GM12878 (cell line): ENCODE results near the gene IRF1. TPM values are rescaled to one million over a fixed set of nuclear protein-coding genes. Genes with fewer than 3 reads are reported as not detected.

ENCODE experiments used
- ATAC-seq: fragments of 200-7000 bp; cut with Tn5 transposase; 3 replicates; pipeline ENCODE4 v1.9.1; 2020; ENCODE audit warnings: mild to moderate bottlenecking, moderate library complexity
- BruUV-seq: library from RNA; stranded (reverse); fragments of 400-500 nt; replicated peaks from 2 replicates; lab custom pipeline; 2021; lab: Mats Ljungman, UMichigan
- CTCF ChIA-PET: fragments of 300-600 bp; sonication (Branson Sonifier 250); formaldehyde crosslinking; extraction: SDS; loops from one replicate; lab custom pipeline; 2021; ENCODE audit warnings: inconsistent platforms; lab: Yijun Ruan, JAX
- POLR2A ChIA-PET: fragments of 350-600 bp; formaldehyde crosslinking; extraction: SDS; loops from one replicate; lab custom pipeline; 2021; ENCODE audit warnings: inconsistent platforms; lab: Charles Lee
- RAD21 ChIA-PET: fragments of 300-600 bp; sonication (Branson Sonifier 250); formaldehyde crosslinking; loops from one replicate; lab custom pipeline; 2023; ENCODE audit warnings: antibody characterized with exemption; ENCODE audit not compliant: unreplicated experiment; lab: Charles Lee
- SMC1A ChIA-PET: fragments of 300-600 bp; sonication (Branson Sonifier 250); formaldehyde crosslinking; loops from one replicate; lab custom pipeline; 2023; ENCODE audit not compliant: unreplicated experiment, uncharacterized antibody; lab: Charles Lee
- DNase-seq: peaks from one replicate; pipeline ENCODE4 v3.0.0-alpha.2; 2011; ENCODE audit warnings: low read depth, low spot score
- FAIRE-seq: peaks from 3 replicates; lab custom pipeline; 2011; peaks lifted over from hg19 to GRCh38; lab: Jason Lieb, UNC
- H2AFZ ChIP-seq: 2 replicates; pipeline ENCODE4 v1.6.0; 2011; ENCODE audit warnings: low read depth, low read length, control low read depth; ENCODE audit not compliant: control insufficient read depth
- H3K27ac ChIP-seq: 2 replicates; pipeline ENCODE4 v1.5.1; 2011; ENCODE audit warnings: control low read depth; ENCODE audit not compliant: control insufficient read depth, insufficient read depth
- H3K27me3 ChIP-seq, 2 experiments: replicated peaks in 1 of 2; 2 replicates each; pipeline versions ENCODE4 v1.6.0 to v1.6.1; 2011; ENCODE audit warnings: low read length in 1 of 2; ENCODE audit not compliant: control insufficient read depth in 2 of 2, insufficient read depth in 2 of 2
- H3K36me3 ChIP-seq, 2 experiments: 2 replicates each; pipeline ENCODE4 v1.5.1; 2011; ENCODE audit warnings: low read length in 1 of 2; ENCODE audit not compliant: control insufficient read depth in 2 of 2, insufficient read depth in 2 of 2
- H3K4me1 ChIP-seq: 2 replicates; pipeline ENCODE4 v1.6.1; 2011; ENCODE audit warnings: mild to moderate bottlenecking, low read length, moderate library complexity, mixed read lengths; ENCODE audit not compliant: control insufficient read depth, insufficient read depth
- H3K4me2 ChIP-seq: 2 replicates; pipeline ENCODE4 v1.6.0; 2011; ENCODE audit warnings: control low read depth; ENCODE audit not compliant: control insufficient read depth, insufficient read depth
- H3K4me3 ChIP-seq: fragments of 200-600 bp; sonication (generic); 2 replicates; pipeline ENCODE4 v1.5.1; 2016
- H3K79me2 ChIP-seq: 2 replicates; pipeline ENCODE4 v1.6.0; 2011; ENCODE audit warnings: low read length; ENCODE audit not compliant: control insufficient read depth, insufficient read depth
- H3K9ac ChIP-seq: 2 replicates; pipeline ENCODE4 v1.8.0; 2011; ENCODE audit warnings: low read length, control low read depth, mixed read lengths; ENCODE audit not compliant: control insufficient read depth, insufficient read depth
- H3K9me3 ChIP-seq: replicated peaks from 3 replicates; pipeline ENCODE4 v1.5.1; 2011; ENCODE audit warnings: mild to moderate bottlenecking, low read length; ENCODE audit not compliant: control insufficient read depth, insufficient read depth
- H4K20me1 ChIP-seq: 2 replicates; pipeline ENCODE4 v1.6.0; 2011; ENCODE audit not compliant: control insufficient read depth, insufficient read depth
- ETV6 ChIP-seq, 2 experiments: fragments of 450-650 bp in 1 of 2; IDR thresholded peaks in 1 of 2; conservative IDR thresholded peaks in 1 of 2; 2 replicates each; pipeline ENCODE4 v1.6.1; 2014; ENCODE audit warnings: antibody characterized with exemption in 1 of 2, borderline replicate concordance in 1 of 2, low read depth in 1 of 2, mild to moderate bottlenecking in 1 of 2, moderate library complexity in 1 of 2
- FOXK2 ChIP-seq: fragments of 450-650 bp; IDR thresholded peaks from 2 replicates; pipeline ENCODE4 v1.6.1; 2017; ENCODE audit warnings: mild to moderate bottlenecking, moderate library complexity
- GATAD2B ChIP-seq: fragments of 450-650 bp; conservative IDR thresholded peaks from 2 replicates; pipeline ENCODE4 v1.6.1; 2017; ENCODE audit warnings: low read depth, mild to moderate bottlenecking, moderate library complexity
- IKZF1 ChIP-seq: fragments of 450-650 bp; conservative IDR thresholded peaks from 2 replicates; pipeline ENCODE4 v1.6.1; 2017; ENCODE audit warnings: antibody characterized with exemption, mild to moderate bottlenecking
- PAX8 ChIP-seq: fragments of 450-650 bp; IDR thresholded peaks from 2 replicates; pipeline ENCODE4 v1.6.1; 2017; ENCODE audit warnings: mild to moderate bottlenecking, moderate library complexity
- PML ChIP-seq: IDR thresholded peaks from 2 replicates; pipeline ENCODE4 v1.6.1; 2012; ENCODE audit warnings: low read length, inconsistent platforms
- POLR2AphosphoS2 ChIP-seq: IDR thresholded peaks from 2 replicates; pipeline ENCODE4 v1.6.1; 2011; ENCODE audit warnings: low read depth, mild to moderate bottlenecking, low read length, improper control_type of control experiment, moderate library complexity
- POU2F2 ChIP-seq: IDR thresholded peaks from 3 replicates; pipeline ENCODE4 v1.6.1; 2011; ENCODE audit warnings: low read depth, mild to moderate bottlenecking, low read length, borderline replicate concordance
- RELA ChIP-seq: fragments of 450-650 bp; IDR thresholded peaks from 2 replicates; pipeline ENCODE4 v1.8.0; 2014; ENCODE audit warnings: borderline replicate concordance; ENCODE audit not compliant: partially characterized antibody
- STAT3 ChIP-seq: IDR thresholded peaks from 2 replicates; pipeline ENCODE4 v1.6.1; 2011; ENCODE audit warnings: low read depth, low read length, improper control_type of control experiment
- TARDBP ChIP-seq: IDR thresholded peaks from 2 replicates; pipeline ENCODE4 v1.6.1; 2016; ENCODE audit warnings: borderline replicate concordance
- TCF12 ChIP-seq: IDR thresholded peaks from 2 replicates; pipeline ENCODE4 v1.6.1; 2011; ENCODE audit warnings: low read depth, mild to moderate bottlenecking, low read length
- WRNIP1 ChIP-seq: IDR thresholded peaks from 2 replicates; pipeline ENCODE4 v1.6.1; 2011; ENCODE audit warnings: low read depth, low read length, improper control_type of control experiment, borderline replicate concordance
- YY1 ChIP-seq: IDR thresholded peaks from 2 replicates; pipeline ENCODE4 v1.6.1; 2011; ENCODE audit warnings: low read depth, mild to moderate bottlenecking, low read length
- ZBED1 ChIP-seq: IDR thresholded peaks from 2 replicates; pipeline ENCODE4 v1.6.1; 2016; ENCODE audit warnings: borderline replicate concordance
- WGBS: methylation state at CpG from one replicate; pipeline ENCODE4 v1.1.6; 2016; ENCODE audit warnings: low lambda C conversion rate; ENCODE audit not compliant: insufficient replicate concordance, insufficient coverage; ENCODE audit errors: missing lambda C conversion rate; 5-methylcytosine and 5-hydroxymethylcytosine counted together
- in situ Hi-C: fragments of 300-500 bp; cut with MboI; formaldehyde crosslinking; loops from 9 replicates; pipeline ENCODE4 v1.14.3; 2018; ENCODE audit warnings: mixed read lengths
- intact Hi-C: fragments of 100-400 bp; cut with micrococcal nuclease; formaldehyde crosslinking; loops from one replicate; pipeline ENCODE4 v1.14.2; 2022; ENCODE audit not compliant: unreplicated experiment
- polyA plus RNA-seq, 11 experiments: library from polyadenylated mRNA; depleted of rRNA in 4 of 11; unstranded in 6 of 11; stranded (reverse) in 5 of 11; fragments of >200 nt; fragmentation: Nextera tagmentation in 4 of 11; fragmentation: Illumina TruSeq in 1 of 11; extraction: Ambion mirVana in 4 of 11; extraction: Trizol in 1 of 11; gene quantifications; 1 replicate in 1 of 11; 2 replicates in 10 of 11; pipeline versions ENCODE4 v1.2.1 to v1.2.3, GENCODE V29; 2011 to 2016; ENCODE audit warnings: inconsistent platforms in 2 of 11, missing spikeins in 2 of 11, low read depth in 1 of 11
- total RNA-seq, 4 experiments: library from RNA; depleted of rRNA in 3 of 4; stranded (reverse); fragments of >200 nt in 3 of 4; fragmentation: Illumina TruSeq in 1 of 4; extraction: Trizol in 1 of 4; gene quantifications; 2 replicates each; pipeline versions ENCODE4 v1.2.1 to v1.2.3, GENCODE V29; 2013 to 2021
- TF ChIP-seq, protein P1 (sequence below): fragments of 450-650 bp; IDR thresholded peaks from 2 replicates; pipeline ENCODE4 v1.6.1; 2017; ENCODE audit warnings: antibody characterized with exemption, mild to moderate bottlenecking, moderate library complexity
- TF ChIP-seq, protein P2 (sequence below): fragments of 450-650 bp; IDR thresholded peaks from 2 replicates; pipeline ENCODE4 v1.6.1; 2018; ENCODE audit warnings: mild to moderate bottlenecking, low read depth, moderate library complexity; ENCODE audit not compliant: partially characterized antibody

IRF1 gene
- total and polyA plus RNA-seq, 10 of the 15 experiments (the other 5 are each of a cell fraction or from before 2014, with no cell fraction given): 6.9 to 68.0 (median 49.6) TPM

DNA sequence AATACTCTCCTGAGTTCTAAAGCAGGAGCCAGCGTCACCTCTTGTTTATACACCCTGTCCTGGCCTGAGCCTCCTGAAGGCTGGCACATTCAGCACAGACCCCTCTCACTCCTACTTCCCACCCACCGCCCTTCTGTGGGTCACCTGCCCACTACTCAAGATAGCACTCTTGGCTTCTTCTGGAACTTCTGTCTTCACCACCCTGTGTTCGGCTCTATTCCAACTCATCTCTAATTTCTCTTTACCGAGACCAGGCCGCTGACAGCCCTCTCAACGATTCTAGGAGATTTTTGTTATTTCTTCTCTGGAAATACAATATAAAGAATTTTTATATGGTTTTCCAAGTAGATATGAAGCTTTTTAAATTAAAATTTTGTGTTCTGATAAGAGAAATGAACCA lies 57.4 kb downstream of the IRF1 start:
- in situ Hi-C loops (no loop called here), intact Hi-C loops (no loop called here)
- Histone ChIP-seq H3K27ac (no peak overlapping the region), H2AFZ (no peak overlapping the region), H3K9me3 (peaks cover 2% of the 10 kb centered on the region; the same call in 2 of the 3 replicates), H3K4me3 (no peak overlapping the region), H3K9ac (no peak overlapping the region), H3K79me2 (peaks cover 77% of the 10 kb centered on the region), H3K4me2 (no peak overlapping the region), H3K4me1 (peaks cover 53% of the 10 kb centered on the region), H4K20me1 (no peaks in the 10 kb centered on the region), H3K27me3 (no peaks in the 10 kb centered on the region), H3K36me3 (peaks cover 6 to 20% of the 10 kb centered on the region in 2 experiments; a peak in 3 of 4 replicates)
- ATAC-seq (no peak), DNase-seq (no peak), FAIRE-seq (no peak)
- TF ChIP-seq, protein P1, sequence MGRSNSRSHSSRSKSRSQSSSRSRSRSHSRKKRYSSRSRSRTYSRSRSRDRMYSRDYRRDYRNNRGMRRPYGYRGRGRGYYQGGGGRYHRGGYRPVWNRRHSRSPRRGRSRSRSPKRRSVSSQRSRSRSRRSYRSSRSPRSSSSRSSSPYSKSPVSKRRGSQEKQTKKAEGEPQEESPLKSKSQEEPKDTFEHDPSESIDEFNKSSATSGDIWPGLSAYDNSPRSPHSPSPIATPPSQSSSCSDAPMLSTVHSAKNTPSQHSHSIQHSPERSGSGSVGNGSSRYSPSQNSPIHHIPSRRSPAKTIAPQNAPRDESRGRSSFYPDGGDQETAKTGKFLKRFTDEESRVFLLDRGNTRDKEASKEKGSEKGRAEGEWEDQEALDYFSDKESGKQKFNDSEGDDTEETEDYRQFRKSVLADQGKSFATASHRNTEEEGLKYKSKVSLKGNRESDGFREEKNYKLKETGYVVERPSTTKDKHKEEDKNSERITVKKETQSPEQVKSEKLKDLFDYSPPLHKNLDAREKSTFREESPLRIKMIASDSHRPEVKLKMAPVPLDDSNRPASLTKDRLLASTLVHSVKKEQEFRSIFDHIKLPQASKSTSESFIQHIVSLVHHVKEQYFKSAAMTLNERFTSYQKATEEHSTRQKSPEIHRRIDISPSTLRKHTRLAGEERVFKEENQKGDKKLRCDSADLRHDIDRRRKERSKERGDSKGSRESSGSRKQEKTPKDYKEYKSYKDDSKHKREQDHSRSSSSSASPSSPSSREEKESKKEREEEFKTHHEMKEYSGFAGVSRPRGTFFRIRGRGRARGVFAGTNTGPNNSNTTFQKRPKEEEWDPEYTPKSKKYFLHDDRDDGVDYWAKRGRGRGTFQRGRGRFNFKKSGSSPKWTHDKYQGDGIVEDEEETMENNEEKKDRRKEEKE: no peak
- no peak for TF ChIP-seq PML
- no peak for TF ChIP-seq GATAD2B
- TF ChIP-seq YY1: no peak
- no peak for TF ChIP-seq TARDBP
- no peak for TF ChIP-seq RELA
- TF ChIP-seq IKZF1: no peak
- no peak for TF ChIP-seq POU2F2
- TF ChIP-seq PAX8: no peak
- no peak for TF ChIP-seq ETV6 (conservative IDR thresholded peaks at IDR 0.05 in 1 of 2, IDR thresholded peaks at IDR 0.05 in 1 of 2; ENCODE audit: borderline replicate concordance in 1 of 2, low read depth in 1 of 2)
- no peak for TF ChIP-seq POLR2AphosphoS2
- TF ChIP-seq FOXK2: no peak
- no peak for TF ChIP-seq STAT3
- TF ChIP-seq, protein P2, sequence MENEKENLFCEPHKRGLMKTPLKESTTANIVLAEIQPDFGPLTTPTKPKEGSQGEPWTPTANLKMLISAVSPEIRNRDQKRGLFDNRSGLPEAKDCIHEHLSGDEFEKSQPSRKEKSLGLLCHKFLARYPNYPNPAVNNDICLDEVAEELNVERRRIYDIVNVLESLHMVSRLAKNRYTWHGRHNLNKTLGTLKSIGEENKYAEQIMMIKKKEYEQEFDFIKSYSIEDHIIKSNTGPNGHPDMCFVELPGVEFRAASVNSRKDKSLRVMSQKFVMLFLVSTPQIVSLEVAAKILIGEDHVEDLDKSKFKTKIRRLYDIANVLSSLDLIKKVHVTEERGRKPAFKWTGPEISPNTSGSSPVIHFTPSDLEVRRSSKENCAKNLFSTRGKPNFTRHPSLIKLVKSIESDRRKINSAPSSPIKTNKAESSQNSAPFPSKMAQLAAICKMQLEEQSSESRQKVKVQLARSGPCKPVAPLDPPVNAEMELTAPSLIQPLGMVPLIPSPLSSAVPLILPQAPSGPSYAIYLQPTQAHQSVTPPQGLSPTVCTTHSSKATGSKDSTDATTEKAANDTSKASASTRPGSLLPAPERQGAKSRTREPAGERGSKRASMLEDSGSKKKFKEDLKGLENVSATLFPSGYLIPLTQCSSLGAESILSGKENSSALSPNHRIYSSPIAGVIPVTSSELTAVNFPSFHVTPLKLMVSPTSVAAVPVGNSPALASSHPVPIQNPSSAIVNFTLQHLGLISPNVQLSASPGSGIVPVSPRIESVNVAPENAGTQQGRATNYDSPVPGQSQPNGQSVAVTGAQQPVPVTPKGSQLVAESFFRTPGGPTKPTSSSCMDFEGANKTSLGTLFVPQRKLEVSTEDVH: no peak
- TF ChIP-seq WRNIP1: no peak
- TF ChIP-seq ZBED1: no peak
- no peak for TF ChIP-seq TCF12
- no TSS peak for BruUV-seq
- RAD21 ChIA-PET: interaction anchor here (1.1 to 12.5 kb wide), 4 partner anchors 23 to 56 kb away, joined by 3 to 453 read pairs (median 126); partner anchors contain the start of gene IRF1
- SMC1A ChIA-PET: interaction anchor here (0.8 to 18.8 kb wide), 4 partner anchors 13 to 66 kb away, joined by 3 to 300 read pairs (median 142); partner anchors contain the start of gene IRF1
- CTCF ChIA-PET: interaction anchor here (1.6 kb wide), 1 partner anchor 23 kb away, joined by 4 read pairs; no protein-coding TSS in a partner anchor
- WGBS: 98% methylated on average over 6 of the region's 6 CpGs
- POLR2A ChIA-PET: interaction anchor here (0.6 to 10.8 kb wide), 4 partner anchors 17 to 32 kb away, joined by 3 to 128 read pairs (median 51); no protein-coding TSS in a partner anchor
